BE2C (cell line): ENCODE data around the gene ACYP1.

Experiments
- DNase-seq: peaks from one replicate; pipeline ENCODE4 v3.0.0-alpha.2; 2020
- H3K27me3 ChIP-seq: fragments of 250-450 bp; sonication (Bioruptor Pico); 2 replicates; pipeline ENCODE4 v1.5.1; 2020; ENCODE audit warnings: mild to moderate bottlenecking
- H3K36me3 ChIP-seq: fragments of 250-450 bp; sonication (Bioruptor Pico); 2 replicates; pipeline ENCODE4 v1.5.1; 2020; ENCODE audit warnings: mild to moderate bottlenecking
- H3K4me1 ChIP-seq: fragments of 250-450 bp; sonication (Bioruptor Pico); 2 replicates; pipeline ENCODE4 v1.5.1; 2020
- H3K4me3 ChIP-seq: 2 replicates; pipeline ENCODE4 v1.5.1; 2011; ENCODE audit warnings: low read depth, low read length
- H3K9me3 ChIP-seq: fragments of 250-450 bp; sonication (Bioruptor Pico); 2 replicates; pipeline ENCODE4 v1.5.1; 2020
- TF ChIP-seq, protein P1 (sequence below): IDR thresholded peaks from 2 replicates; pipeline ENCODE4 v1.5.1; 2012; ENCODE audit warnings: mild to moderate bottlenecking, low read depth, low read length

Gene ACYP1

DNA sequence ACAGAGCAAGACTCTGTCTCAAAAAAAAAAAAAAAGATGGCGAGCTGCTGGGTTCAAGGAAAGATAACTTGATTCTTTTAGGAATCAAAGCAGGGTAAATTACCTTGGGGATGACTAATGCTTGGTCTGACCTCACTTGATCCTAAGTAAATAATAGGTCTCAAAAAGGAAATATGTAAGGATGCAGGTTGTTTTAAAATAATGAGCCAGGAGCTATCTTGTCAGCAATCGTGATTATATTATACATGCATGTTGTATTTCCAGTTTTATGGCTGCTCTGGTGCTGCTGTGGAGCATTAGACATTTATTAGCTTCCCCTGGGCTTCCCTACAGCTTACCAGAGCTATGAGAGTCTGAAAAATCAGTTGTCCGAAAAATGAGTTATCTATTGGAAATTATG is 58.5 kb downstream of the ACYP1 start:
- TF ChIP-seq, protein P1, sequence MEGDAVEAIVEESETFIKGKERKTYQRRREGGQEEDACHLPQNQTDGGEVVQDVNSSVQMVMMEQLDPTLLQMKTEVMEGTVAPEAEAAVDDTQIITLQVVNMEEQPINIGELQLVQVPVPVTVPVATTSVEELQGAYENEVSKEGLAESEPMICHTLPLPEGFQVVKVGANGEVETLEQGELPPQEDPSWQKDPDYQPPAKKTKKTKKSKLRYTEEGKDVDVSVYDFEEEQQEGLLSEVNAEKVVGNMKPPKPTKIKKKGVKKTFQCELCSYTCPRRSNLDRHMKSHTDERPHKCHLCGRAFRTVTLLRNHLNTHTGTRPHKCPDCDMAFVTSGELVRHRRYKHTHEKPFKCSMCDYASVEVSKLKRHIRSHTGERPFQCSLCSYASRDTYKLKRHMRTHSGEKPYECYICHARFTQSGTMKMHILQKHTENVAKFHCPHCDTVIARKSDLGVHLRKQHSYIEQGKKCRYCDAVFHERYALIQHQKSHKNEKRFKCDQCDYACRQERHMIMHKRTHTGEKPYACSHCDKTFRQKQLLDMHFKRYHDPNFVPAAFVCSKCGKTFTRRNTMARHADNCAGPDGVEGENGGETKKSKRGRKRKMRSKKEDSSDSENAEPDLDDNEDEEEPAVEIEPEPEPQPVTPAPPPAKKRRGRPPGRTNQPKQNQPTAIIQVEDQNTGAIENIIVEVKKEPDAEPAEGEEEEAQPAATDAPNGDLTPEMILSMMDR, result no peak
- no peak for DNase-seq
- Histone ChIP-seq H3K4me3 (no peak overlapping the region), H3K4me1 (no peaks in the 10 kb centered on the region), H3K27me3 (no peaks in the 10 kb centered on the region), H3K9me3 (no peaks in the 10 kb centered on the region), H3K36me3 (peaks cover 52% of the 10 kb centered on the region)

DNA sequence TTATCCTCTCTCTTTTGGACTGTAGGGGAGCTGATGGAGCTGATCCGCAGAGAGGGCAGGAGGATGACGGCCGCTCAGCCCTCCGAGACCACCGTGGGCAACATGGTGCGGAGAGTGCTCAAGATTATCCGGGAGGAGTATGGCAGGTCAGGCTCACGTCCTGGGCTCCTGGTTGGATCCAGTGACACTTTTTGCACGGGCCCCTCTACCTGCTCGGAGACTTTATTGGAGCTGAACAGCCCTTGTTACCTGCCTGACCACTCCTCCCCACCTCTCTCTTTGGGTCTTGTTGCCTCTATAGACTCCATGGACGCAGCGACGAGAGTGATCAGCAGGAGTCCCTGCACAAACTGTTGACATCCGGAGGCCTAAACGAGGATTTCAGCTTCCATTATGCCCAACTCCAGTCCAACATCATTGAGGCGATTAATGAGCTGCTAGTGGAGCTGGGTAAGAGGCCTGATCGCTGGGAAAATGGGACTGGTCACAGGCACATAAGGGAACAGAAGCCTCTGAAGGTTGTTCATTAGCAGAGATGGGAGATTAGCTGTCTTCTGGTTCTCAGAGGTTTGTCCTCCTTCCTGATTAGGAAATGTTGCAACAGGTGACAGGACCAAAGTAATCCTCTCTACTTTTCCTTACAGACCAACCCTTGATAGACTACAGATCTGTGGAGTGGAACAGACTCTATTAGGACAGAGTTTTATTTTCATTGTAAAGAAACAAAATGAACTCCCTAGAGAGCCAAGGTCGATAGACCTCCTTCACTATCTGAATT is 60.4 kb downstream of the ACYP1 start:
- no peaks in the 10 kb centered on the region for H3K27me3 ChIP-seq
- peaks cover 33% of the 10 kb centered on the region for H3K36me3 ChIP-seq
- H3K9me3 ChIP-seq, result no peaks in the 10 kb centered on the region
- no peak for DNase-seq
- H3K4me1 ChIP-seq, result no peaks in the 10 kb centered on the region
- TF ChIP-seq, protein P1, result no peak
- peak overlapping the region; percentile 97 for H3K4me3 ChIP-seq
